HG02588 (cell line): Measurements from ENCODE around the gene CDK13.

ENCODE experiments used
- ATAC-seq: cut with Tn5 transposase; IDR thresholded peaks from one replicate; pipeline ENCODE4 v1.9.1; 2021; ENCODE audit warnings: mild to moderate bottlenecking, moderate library complexity; ENCODE audit not compliant: unreplicated experiment

CDK13 gene

GRCh38 chr7:40008223-40008815 is 58.3 kb downstream of the CDK13 start:
- no peak for ATAC-seq

GRCh38 chr7:40009301-40009700 is 59.2 kb downstream of the CDK13 start:
- no peak for ATAC-seq

- no peak for ATAC-seq
Observed at GRCh38 chr7:40014376-40014775, 64.3 kb downstream of the CDK13 start.

GRCh38 chr7:40015790-40016296 is 65.8 kb downstream of the CDK13 start:
- peak; percentile 94 for ATAC-seq

- ATAC-seq: no peak
Observed at GRCh38 chr7:40019558-40019957, 69.5 kb downstream of the CDK13 start.

GRCh38 chr7:40024048-40024447 is 74.0 kb downstream of the CDK13 start:
- ATAC-seq: no peak

GRCh38 chr7:40024841-40025240 is 74.8 kb downstream of the CDK13 start:
- no peak for ATAC-seq

- no peak for ATAC-seq
Observed at GRCh38 chr7:40027545-40027944, 77.5 kb downstream of the CDK13 start.

GRCh38 chr7:40033826-40034225 is 83.8 kb downstream of the CDK13 start:
- no peak for ATAC-seq

GRCh38 chr7:40041456-40041855 is 91.4 kb downstream of the CDK13 start:
- ATAC-seq: no peak

GRCh38 chr7:40043164-40043563 is 93.1 kb downstream of the CDK13 start:
- ATAC-seq: no peak

GRCh38 chr7:40047661-40048060 is 97.6 kb downstream of the CDK13 start:
- ATAC-seq: no peak

- ATAC-seq: no peak
Observed at GRCh38 chr7:40057292-40057691, 107.2 kb downstream of the CDK13 start.

- no peak for ATAC-seq
Observed at GRCh38 chr7:40058026-40058425, 108.0 kb downstream of the CDK13 start.

GRCh38 chr7:40058636-40059035 is 108.6 kb downstream of the CDK13 start:
- no peak for ATAC-seq

- ATAC-seq: no peak
Observed at GRCh38 chr7:40059057-40059456, 109.0 kb downstream of the CDK13 start.

GRCh38 chr7:40072268-40072667 is 122.2 kb downstream of the CDK13 start:
- no peak for ATAC-seq

- no peak for ATAC-seq
Observed at GRCh38 chr7:40073239-40073638, 123.2 kb downstream of the CDK13 start.

GRCh38 chr7:40077849-40078248 is 127.8 kb downstream of the CDK13 start:
- ATAC-seq: no peak

GRCh38 chr7:40092182-40092581 is 142.1 kb downstream of the CDK13 start:
- ATAC-seq: no peak

- ATAC-seq: no peak
Observed at GRCh38 chr7:40093631-40094350, 143.7 kb downstream of the CDK13 start.

GRCh38 chr7:40095230-40095629 is 145.2 kb downstream of the CDK13 start:
- ATAC-seq: no peak
